Epithelial cell of alveolus of lung (primary cell): Measurements from ENCODE around the gene CPEB3. TPM values are rescaled to one million over a fixed set of nuclear protein-coding genes. Genes with fewer than 3 reads are reported as not detected.

Experiments used
- total RNA-seq: library from RNA; depleted of rRNA; stranded (reverse); fragments of >200 nt; gene quantifications from 2 replicates; pipeline ENCODE4 v1.2.1, GENCODE V29; 2015

The CPEB3 gene
- 0.39 and 0.64 TPM in 2 replicates for total RNA-seq

GRCh38 chr10:92290837-92291615, at the start of gene CPEB3, which contains the start of gene MARCHF5:
TSS of gene CPEB3 (minus strand) at chr10:92291078. CDS start at chr10:92240350, 50,728 bp downstream.
TSS of gene MARCHF5 (plus strand) at chr10:92291167. CDS start at chr10:92291495, 328 bp downstream.

Other genes starting within 250 kb of the CPEB3 start
- 6.2 and 15.3 TPM in 2 replicates for gene MARCHF5, start 89 bp upstream of the CPEB3 start, total RNA-seq